GM04504 (cell line): ENCODE measurements around the gene TSC22D3.

Experiments
- DNase-seq: peaks from one replicate; pipeline ENCODE4 v3.0.0-alpha.2; 2012; ENCODE audit warnings: low read depth

TSC22D3 gene

DNA sequence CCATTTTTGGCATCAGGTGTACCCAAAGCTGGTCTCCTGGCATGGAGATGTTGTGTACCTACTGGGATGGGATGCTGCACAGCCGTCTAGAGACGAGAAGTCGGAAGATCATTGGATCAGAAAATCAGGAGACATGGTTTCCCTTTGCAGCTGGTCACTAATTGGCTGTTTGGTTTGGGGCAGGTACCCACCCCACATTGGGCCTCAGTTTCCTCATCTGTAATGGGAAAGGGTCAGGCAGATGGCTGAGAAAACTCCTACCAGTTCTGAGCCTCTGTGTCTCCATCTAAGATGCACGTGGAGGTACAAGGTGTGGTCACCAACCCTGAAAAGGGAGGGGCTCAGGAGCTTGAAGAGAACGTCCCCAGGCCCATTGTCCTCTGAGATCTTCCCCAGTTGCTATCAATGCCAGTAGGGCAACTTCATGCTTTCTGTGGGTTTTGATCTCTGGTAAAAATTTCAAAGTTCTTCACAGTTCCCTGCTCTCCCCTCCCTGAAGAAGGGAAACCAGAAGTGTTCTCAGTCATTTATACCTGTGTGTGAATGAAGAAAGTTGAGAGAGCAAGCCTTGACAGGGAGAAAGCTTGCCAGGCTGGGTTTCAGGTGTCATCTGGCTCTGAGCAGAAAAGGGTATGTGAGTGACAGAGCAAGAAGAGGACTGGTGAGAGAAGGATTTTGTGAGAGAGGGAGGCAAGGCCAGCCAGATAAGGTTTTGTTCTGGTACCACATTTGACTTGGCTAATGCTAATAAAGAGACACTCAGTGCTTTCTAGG lies 15.1 kb downstream of the TSC22D3 start:
- no peak for DNase-seq

DNA sequence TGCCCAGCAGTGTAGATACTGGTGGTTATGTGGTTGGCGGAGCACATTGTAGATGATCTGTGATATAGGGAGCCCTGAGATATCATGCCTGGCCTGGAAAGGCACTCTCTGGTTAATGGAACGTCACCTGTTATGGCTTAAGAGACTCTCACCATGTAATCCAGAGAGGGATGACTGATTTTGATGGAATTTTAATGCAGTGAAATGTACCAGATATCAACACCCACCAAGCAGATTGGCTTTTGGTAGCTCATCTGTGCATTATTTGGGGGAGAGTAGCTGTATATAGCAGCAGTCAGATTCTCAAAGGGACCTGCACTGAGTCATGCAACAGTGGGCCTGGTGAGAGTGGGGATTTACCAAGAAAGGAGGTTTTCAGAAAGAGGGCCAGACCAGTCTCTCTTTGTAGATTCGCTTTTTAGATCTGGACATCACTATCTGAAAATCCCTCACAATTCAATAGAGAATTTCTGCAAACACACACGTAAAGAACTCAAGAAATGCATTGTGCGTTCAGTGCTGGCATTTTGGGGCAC lies 17.3 kb downstream of the TSC22D3 start:
- DNase-seq: no peak

DNA sequence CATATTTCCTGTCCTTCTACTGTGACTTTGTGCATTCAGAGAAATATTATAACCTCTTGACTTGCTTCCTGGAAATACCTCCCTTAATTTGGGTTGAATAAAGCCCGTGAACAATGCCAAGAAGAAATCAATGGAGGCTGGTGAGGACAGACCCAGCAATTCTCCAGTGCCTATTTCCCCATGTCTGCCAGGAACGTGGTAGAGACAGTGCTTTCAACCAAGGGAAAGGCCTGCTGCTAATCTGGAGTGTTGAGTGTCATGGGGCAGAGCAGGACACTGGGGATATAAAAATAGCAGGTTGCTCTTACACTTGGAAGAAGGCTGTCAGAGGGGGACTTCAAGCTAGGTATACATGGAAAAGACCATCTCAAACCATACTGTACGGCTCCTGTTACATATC lies 19.9 kb downstream of the TSC22D3 start:
- DNase-seq: no peak

DNA sequence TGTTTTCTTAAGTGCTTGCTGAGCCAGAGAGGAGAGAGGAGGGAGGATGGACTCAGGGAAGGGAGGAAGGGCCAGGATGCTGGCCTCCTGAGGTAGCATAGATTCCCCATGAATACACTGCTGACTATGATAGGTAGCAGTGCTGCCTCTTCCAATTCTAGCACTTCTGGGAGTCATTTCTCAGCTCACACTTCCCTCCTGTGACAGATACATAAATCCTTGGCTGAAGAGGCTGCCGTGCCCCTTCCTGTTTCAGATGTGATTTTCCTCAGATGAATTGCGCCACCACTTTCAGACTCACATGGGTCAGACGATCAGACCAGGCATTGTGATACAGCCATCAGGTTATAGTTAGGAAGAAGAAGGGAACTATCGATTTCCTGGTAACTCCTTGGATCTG lies 22.4 kb downstream of the TSC22D3 start:
- no peak for DNase-seq

DNA sequence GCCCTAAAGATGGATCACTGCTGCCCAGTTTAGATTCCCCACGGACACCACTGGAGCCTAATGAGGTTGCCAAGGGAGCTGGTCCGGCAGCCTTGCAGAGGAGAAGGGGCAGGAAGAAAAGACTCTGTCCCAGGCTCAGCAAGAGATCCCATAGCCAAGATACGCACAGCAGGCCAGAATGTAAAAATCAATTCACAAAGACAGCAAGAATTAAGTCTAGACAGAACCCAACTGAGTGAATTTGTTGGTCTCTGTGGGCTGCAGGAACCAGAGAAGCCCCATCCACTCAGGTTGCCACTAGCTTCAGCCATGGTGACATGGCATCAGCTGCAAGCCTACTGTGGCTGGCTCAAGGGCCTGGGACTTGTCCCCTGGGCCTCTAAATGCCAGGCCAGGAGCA lies 22.9 kb downstream of the TSC22D3 start:
- no peak for DNase-seq

DNA sequence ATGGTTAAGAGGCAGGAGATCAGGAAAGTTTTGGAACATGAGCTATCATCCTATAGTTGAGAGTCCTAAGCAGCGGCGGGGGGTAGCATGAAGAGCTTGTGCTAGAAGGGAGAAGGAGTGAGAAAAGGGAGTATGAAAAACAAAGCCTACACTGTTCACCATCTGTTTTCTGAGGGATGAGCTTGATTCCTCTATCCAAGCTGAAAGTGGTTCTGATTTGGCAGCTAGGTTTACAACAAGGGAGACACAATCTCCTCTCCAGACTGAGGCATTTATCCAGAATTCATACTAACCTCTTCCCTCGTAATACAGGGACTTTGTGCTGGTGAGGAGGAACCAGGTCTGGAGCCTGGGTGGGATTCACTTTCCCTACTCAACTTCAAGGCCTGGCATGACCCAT lies 23.5 kb downstream of the TSC22D3 start:
- no peak for DNase-seq

DNA sequence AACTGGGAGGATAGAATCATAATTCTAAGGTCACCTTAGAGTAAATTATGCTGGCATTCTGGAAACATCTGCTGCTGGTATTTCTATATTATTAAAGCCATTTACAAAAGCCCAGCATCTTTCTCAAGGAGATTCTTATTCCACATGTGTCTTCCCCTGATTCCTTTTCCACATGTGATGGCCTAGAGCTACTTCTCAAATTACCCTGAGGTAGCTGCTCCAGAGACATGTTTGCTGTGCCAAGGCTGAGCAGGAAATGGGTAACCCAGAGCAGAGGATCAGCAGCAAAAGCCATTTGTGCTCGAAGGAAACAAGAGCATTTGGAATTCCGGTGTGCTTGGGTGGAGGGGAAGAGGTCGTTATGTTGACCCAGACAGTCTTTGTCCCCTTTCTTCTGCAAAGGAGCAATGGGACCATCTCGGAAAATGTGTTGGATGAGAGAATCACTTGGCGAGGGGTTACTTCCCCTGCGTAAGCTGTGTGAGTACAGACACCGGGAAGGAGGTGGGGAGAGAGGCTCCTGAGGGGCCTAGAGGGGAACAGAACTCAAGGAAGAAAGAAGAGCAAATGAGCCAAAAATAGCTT lies 24.6 kb downstream of the TSC22D3 start:
- no peak for DNase-seq

DNA sequence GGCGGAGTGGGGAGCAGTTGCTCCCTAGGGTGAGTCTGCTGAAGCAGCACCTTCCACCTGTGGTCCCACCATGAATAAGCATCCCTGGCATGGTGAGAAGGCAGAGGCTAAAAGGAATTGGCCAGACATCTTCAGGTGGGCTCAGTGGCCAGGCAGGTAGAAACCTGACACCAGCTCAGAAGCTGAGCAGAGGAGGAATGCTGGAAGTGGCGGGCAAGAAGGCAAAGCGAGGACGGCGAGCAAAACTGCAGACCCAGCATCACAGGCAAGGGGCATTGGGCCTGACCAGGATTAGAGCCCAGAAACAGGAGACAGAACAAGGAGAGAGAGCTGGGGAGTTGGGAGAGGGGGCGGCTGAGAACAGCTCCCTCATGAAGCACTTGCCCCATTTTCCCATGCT lies 25.3 kb downstream of the TSC22D3 start:
- no peak for DNase-seq

DNA sequence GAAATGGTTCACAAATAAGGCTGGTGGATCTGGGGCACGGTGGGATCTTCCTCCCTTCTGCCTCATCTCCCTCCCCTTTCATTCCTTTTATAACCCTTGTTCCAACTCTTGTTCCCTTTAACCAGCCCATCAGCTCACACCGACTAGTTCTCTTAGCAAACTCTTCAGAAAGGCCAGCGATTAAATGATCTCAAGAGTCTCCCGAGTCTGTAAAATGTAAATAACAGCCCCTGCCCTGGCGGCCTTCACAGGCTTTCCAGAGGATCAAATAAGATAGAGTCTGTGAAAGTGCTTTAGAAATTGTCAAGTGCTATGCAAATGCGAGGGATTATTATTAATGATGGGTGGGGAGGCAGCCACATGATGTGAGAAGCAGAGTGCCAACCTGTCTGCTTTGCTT lies 27.1 kb downstream of the TSC22D3 start:
- no peak for DNase-seq

DNA sequence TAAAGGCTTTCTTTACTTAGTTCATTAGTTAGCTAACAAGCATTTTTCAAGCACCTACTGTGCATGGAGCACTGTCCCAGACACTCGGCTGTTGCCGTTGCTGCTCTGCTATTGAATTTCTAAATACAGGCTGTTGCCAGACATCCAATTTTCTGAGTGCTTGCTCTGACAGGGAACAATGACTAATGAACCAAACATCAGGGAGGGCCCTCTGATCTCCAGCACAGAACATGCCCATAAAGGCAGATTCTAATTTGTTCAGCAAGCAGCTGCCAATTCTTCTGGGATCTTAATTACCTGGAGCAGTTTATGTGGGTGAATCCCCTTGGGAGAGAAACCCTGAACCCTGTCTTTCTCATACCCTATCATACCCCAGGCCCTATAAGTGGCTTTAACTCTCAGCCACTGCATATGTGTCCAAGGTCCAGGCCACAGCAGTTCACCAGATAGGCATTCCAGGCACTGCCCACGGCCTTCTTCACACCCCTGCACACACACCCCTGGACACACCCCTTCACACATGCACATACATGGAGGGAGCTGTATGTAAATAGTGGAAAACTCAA lies 27.9 kb downstream of the TSC22D3 start:
- no peak for DNase-seq

DNA sequence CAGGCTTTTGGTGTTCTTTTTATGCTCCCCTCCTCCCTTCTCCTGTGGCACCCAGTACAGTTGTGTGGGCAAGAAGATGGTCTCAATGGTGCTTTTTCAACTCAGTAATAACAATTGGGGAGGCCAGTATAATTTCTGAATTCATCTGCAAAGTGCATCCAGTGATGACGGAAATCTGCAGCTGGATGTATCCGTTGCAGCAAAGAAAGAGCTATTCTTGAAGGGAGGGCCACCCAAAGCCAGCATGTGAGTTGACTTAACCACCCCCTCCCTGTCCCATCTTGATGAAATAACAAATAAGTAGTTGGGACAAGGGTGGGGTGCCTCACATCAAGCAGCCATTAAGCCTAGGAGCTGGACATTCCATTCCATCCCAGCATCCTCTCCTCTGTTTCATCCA lies 30.7 kb downstream of the TSC22D3 start:
- DNase-seq: no peak

DNA sequence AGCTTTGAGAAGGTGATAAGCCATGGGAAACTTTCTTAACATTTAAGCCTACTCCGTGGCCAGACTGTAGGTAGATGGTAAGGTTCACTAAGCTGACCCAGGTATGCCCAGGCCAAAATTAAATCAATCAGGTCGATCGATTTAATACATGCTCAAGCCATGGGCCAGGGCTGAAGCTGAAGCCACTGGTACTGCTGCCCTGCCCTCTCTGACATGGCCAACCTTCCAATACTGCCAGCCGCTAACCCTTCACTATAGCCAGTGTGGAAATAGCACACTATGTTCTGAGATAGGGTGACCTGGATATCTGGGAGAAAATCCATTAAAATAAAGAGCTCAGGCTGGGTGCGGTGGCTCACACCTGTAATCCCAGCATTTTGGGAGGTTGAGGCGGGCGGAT lies 31.6 kb downstream of the TSC22D3 start:
- DNase-seq: no peak

DNA sequence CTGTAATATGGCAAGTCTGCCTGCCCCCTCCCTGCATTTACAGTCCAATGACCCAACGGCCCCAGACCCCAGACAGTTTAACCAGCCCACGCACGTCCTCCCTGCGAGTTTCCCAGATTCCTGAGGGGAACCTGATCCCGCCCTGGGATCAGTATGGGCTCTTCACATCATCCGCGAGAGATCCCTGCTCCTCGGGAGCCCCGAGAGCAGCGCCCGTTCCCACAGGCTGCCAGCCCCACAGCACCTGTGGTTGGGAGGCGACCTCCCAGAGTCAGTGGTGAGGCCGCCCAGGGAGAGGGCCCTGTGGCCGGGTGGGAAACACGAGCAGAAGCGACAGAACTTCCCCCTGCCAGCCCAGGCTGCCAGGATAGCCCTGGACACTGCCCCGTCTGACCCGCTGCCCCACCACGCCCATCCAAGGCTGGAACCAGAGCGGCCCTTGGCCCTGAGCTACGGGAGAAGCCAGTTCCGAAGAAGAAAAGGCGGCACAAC lies 32.8 kb downstream of the TSC22D3 start:
- DNase-seq: no peak

DNA sequence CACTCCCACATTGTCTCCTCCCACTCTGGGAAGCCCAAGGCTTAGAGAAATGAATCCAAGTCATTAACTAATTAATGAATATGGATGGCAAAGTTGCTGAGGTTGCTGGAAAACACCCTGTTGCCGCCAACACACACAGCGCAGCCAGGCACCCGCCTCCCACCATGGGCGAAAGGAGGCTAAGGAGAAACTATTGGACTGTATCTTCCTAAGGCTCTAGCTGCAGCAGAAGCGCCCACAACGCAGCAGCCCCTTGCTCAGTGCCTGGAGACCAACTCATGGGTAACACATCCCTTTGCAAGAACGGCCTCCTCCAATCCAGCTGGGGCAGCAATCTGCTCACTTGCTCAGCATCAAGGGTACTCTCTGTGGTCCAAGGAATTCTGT lies 34.2 kb downstream of the TSC22D3 start:
- DNase-seq: no peak

DNA sequence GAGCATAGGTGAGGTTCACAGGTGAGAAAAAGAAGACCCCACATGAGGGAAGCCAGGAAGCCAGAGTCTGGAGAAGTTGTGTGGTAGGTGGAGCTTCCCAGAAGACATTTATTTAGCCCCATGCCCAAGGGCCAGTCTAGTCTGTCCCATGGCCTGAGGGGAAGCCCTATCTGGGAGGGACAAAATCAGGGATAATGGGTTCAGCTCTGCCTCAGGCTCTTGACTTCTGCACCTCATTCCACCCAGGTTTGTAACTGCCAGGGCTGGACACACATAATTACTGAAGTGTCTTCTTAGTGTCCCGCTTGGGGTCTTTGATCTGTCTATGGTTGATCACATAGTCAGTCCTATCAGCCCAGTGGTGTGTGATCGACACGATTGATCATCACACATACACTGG lies 36.0 kb downstream of the TSC22D3 start:
- no peak for DNase-seq

DNA sequence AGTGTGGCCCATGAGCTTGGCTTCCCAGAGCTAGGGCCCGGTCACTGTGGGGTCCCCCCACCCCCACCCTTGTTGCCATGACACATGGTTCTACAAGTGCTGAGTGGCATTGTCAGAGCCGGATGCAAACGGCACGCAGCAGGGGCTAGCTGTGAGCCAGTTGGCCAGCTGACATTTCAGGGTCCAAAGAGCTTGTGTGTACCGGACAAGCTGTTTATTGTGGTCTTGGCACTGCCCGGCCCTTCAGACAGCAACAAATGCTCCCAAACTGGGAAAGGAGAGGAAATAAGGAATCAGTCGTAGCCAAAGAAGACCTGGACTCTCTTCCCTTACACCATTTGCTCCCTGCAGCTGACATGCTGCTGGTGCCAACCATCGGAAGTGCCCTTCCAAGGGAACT lies 36.8 kb downstream of the TSC22D3 start:
- no peak for DNase-seq

DNA sequence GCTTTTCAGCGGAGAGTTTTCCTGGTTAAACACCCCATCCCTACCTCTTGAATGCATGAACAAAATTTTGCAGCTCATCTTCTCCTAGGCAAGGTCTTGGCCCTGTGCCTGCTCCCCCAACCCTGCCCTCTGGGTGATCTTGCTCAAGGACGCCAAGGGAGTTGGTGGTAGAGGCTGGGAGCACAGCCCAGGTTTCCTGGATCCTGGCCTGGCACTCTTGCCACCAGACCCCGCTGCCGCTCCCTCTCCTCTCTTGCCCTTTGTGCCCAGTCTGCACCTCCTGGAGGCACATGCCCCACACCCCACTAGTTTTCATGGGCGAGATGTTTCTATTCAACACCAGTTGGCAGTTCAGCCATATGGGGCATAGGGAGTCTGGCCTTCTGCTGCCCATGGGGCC lies 37.3 kb downstream of the TSC22D3 start:
- no peak for DNase-seq

DNA sequence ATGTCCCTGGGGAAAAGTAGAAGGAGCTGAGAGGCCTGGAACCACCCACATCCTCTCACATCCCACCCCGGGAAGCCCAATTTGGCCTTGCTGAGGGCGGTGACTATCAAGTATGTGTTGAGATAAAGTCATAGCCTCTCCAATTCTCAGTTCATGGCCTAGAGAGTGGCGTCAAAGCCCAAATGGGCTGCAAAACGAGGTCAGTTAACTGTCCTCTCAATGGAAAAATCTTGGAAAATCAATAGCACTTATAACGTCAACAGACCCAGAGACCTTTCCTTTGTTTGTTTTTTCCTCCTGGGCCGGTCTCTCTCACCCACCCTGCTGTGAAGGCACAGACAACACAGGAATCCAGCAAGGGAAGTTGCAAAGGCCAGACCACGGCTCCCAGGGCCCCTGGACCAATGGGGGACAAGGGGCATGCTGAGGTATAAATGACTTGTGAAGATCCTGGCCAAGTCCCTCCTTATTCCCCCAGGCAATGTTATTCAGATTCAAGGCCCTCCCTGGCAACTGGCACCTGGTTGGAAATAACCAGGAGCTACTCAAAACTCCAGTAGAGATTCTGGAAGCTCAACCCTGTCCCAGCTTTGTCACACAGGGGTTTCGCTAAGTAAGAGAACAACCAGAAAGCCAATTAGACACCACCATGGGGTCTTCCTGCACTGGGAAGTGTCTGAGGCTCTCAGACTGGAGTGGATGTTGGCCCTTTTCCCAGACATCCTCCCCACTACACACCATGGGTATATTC lies 38.6 kb downstream of the TSC22D3 start:
- DNase-seq: no peak

DNA sequence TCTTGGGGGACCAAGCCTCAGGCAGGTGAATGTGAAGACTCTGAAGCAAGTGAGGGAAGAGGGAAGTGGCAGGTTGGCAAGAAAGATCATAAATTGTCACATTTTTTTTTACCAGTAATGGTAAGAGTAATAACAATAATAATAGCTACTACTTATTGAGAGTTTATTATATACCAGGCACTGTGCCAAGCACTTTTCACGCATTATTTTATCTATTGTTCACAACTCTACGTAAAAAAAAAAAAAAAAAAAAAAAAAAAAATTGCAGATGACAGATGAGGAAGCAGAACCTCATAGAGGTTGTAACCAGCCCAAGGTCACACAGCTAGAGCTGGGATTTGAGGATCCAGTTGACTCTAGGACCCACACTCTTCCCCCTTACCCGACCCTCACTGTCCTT lies 40.9 kb downstream of the TSC22D3 start:
- DNase-seq: no peak

DNA sequence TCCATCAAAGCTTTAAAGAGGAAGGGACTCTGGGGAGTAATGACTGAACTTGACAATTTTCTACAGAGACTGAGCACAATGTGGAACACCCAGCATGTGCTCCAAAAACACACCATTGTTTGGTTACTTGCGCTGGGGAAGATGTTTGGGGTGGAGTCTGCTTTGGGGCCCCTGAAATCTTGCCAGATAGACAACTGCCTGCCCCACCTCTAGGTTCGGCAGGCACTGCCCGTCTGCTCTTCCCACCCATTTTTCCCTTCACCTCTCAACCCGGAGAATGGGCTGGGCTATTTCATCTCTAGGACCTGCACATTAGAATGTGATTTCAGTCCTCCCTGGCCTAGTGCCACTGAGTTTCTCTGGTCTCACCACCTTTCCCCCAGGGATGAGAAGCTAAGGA lies 41.9 kb downstream of the TSC22D3 start:
- no peak for DNase-seq

DNA sequence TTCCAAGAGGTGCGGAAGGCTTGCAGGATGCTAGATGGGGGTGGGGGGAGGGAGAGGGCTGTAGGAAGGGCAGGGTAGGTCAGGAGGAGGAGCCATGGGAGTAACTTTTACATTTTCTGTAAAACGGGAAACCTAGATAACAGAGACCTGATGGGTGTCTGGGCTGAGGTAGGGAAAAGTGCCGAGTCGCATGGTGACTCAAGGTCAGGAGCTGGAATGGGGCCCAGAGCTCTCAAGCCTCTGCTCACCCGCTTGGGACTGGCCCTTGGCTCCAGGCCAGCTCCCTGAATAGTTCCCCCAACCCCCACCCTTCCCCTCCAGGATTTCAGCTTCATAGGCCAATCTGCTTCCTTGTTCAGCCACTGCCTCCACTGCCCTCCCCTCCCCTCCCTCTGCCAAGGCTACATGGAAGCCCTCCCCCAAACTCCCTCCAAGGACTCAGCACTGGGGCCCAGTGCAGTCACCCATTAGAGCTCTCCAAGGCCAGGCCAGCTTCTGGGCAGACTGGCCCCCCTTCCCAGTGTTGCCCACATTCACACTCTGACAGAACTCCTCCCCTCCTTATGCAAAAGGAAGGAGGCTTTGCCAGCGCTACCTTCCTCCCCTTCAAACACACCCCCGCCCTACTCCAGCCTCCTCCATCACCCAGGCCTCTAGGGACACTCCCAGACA lies 43.6 kb downstream of the TSC22D3 start:
- no peak for DNase-seq
